GM19023 (cell line): ENCODE results near the gene DCLK1.

Source experiments
- ATAC-seq: cut with Tn5 transposase; IDR thresholded peaks from one replicate; pipeline ENCODE4 v1.9.1; 2021; ENCODE audit warnings: mild to moderate bottlenecking, moderate library complexity; ENCODE audit not compliant: unreplicated experiment

DCLK1 gene

GRCh38 chr13:35764326-35765015 lies 366.7 kb downstream of the DCLK1 start:
- ATAC-seq: no peak

DNA sequence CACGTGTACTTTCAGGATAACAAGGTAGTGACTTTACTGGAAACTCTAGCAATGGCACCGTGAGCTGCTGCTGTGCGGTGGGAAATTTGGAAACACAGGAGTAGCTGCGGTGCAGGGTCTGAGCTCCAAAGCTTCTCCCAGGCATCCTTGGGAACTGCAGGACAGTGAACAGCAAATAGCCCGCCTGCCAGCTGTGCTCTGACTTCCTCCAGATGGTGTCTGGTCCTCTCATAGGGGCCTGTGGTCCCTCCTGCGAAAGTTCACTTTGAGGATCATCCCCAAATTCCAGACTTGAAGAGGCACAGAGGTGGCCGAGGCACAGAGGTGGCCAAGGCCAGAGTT lies 367.4 kb downstream of the DCLK1 start:
- no peak for ATAC-seq

DNA sequence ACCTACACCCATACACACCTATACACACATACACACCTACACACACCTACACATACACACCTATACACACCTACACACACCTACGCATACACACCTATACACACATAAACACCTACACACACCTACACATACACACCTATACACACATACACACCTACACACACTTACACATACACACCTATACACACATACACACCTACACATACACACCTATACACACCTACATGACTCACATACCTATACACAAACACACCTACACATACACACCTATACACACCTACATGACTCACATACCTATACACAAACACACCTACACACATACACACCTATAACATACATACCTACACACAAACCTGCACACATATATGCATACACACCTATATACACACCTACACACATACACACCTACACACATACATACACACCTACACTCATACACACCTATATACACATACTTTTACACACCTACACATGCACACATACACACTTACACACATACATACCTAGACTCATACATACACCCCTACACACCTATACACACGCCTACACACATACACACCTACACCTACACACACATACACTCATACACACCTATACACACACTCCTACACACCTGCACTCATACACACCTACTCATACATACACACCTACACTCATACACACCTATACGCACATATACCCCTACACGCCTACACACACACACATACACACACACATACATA lies 368.0 kb downstream of the DCLK1 start:
- ATAC-seq: no peak

- ATAC-seq: no peak
These were observed 369.5 kb downstream of the DCLK1 start for GRCh38 chr13:35761440-35762252.

GRCh38 chr13:35760735-35761281 lies 370.4 kb downstream of the DCLK1 start:
- ATAC-seq: no peak

DNA sequence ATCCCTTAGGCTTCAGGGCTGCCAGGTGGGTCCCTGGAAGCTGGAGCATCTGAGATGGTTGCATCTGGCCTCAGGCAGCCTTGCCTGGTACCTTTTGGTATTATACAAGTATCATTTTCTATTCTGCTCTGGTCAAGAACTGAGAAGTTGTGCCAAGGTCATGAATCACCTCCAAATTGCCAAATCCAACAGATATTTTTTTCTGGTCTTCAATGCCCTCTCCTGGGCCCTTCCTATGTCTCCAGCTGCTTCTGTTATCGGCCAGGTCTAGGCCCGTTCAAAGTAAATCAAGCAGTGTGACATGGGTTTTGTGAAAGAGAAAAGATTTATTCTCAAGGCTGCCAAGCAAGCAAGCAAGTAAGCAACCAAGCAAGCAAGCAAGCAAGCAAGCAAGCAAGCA lies 383.6 kb downstream of the DCLK1 start:
- no peak for ATAC-seq

DNA sequence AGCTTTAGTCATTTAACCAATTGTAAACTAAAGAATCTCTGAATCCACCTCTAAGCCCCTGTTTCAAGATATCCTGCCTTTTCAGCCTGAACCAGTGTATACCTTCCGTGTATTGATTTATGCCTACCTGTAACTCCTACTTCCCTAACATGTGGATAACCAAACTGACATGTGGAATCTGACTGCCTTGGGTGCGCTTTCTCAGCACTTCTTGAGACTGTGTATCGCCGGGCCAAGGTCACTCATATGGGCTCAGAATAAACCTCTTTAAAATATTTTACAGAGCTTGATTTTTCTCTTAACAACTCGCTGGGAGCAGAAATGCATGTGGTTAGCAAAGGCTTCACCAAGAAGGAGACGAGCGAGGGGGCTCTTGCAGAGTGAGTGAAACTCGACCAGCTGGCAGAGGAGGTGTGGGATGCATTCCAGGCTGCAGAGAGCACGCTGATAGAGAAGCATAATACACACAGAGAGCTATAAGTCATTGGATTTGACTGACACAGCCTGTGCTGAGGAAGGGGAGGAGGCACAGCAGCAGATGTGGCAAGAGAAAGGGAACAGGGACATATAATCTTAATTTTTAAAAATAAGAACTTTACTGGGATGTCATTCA lies 386.5 kb downstream of the DCLK1 start:
- ATAC-seq: no peak

DNA sequence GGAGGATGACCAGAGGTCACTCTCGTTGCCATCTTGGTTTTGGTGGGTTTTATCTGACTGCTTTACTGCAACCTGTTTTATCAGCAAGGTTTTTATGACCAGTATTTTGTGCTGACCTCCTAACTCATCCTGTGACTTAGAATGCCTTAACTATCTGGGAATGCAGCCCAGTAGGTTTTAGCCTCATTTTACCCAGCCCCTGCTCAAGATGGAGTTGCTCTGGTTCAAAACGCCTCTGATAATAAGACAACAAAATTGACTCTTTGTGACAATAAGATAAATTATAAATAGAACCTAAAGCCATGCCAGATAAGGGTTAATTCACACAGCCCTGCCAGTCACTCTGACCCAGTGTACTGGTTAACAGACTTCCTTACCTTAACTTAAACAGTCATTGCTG lies 387.0 kb downstream of the DCLK1 start:
- no peak for ATAC-seq

DNA sequence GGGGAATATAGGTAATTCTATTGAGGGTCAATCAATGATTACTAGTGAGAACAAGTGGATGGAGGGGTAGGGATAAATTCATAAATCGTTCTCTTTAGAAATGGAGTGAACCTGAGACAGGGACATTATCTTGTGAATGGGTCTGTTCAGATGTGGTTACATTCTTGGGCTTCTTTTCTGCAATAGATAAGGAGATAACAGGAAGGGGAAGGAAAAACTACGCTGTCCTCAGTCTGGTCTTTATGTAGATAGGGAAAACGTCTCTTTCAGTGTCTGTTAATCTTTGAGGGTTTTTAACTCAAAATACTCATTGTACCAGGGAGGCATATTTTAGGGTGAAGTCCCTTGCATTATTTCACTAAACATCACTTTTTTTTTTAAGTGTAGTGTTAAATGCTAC lies 388.0 kb downstream of the DCLK1 start:
- ATAC-seq: no peak

DNA sequence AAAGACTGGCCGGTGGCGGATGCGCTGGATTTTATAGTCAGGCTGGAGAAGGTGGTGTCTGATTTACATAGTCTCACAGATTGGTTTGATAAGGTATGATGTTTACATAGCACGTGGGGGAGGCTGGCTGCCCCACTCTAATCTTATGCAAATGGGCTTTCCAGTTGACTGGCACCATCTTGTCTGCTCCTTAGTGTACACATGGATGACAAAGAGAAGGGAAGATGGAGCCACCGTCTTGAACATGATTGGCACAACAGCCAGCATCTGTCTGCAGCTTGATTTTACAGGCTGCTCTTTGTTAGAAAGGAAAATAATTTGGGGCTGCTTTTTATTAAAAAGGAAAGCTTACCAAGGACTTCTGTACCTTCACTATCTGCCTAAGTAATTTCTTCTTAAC lies 389.5 kb downstream of the DCLK1 start:
- no peak for ATAC-seq

- ATAC-seq: no peak
These were observed 394.3 kb downstream of the DCLK1 start for GRCh38 chr13:35736876-35737275.

DNA sequence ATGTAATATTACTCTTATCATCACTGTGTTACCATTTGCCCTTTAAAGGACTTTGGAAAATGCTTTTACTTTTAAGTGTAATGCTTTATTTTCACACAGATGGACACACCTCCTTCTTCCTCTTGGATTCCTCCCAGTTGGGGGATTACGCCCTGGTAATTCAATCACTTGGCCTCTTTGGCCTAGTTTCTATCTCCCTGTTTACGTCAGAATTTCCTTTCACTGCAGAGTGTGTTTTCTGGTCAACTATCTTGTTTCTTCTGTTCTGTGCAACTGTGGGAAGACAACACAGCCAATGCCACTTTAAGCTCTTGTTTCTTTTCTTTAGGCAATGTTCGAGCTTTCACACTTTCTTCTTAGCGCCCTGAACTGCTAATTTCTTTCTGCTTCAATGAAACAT lies 397.4 kb downstream of the DCLK1 start:
- ATAC-seq: no peak

GRCh38 chr13:35732565-35732964 lies 398.6 kb downstream of the DCLK1 start:
- ATAC-seq: no peak

- ATAC-seq: no peak
These were observed 399.7 kb downstream of the DCLK1 start for GRCh38 chr13:35731471-35731870.

DNA sequence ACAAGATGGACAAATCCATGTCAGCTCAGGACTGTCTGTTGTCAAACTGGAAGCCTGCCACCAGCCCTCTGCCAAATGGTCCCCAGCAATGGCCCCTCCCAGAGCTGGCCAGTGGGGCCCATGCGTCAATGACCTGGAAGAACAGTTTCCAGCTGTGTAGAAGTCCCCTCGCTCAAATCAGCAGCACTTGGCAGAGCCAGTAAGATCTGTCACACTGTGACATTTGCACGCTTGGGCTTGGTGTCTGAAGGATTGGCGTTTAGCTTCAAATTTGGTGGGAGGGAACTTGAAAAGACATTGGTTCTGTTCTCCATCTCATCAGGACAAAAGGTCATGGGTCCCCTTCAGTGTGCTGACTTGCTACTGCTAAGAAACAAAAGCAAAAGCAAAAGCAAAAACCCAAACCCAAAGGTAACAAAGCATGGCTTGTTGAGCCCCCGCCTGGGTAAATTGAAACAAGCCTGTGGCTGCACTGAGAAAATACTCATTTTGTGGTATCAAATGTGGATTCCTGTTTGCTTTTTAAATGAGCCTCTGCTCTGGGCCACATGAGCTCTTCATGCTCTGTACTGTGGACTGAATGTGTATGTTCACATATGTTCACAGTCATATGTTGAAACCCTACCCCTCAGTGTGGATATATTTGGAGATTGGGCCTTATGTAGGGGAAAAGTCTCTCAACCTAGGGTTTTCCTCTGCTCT lies 401.1 kb downstream of the DCLK1 start:
- ATAC-seq: peak; percentile 85

DNA sequence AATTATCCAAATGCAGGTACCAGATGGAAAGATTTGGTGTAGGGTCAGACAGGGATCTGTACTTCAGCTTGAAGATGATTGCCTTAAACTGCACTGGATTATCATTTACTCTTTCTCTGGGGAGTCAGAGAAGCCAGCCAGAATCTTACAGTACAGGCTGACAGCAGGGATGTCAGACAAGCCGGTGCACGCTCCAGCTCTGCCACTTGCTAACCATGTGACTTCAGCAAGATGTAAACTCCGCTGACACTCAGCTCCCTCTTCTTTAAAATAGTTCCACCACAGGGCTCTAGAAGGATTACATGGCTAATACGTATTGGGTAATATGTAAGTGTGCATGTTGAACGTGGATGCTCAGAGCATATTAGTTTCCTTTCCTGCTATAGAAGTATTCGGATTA lies 403.3 kb downstream of the DCLK1 start:
- no peak for ATAC-seq

- no peak for ATAC-seq
These were observed 406.7 kb downstream of the DCLK1 start for GRCh38 chr13:35724446-35724845.

DNA sequence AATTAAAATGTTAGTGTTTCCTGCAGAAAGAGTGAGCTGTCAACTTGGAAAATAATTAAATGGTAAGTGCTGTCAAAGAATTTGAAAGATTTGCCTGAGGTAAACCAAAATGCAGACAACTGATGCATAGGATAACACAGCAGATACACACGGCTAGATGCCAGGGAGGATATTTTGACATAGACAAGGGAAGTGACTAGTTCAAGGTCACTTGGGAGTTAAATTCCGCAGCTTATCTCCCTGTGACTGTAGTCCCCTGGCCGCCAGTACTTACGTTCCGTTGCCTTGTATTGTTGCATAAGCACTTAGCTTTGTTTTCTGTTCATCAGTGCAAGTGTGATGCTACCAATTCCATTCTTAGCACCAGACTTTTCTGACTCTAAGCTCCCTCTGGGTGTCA lies 407.4 kb downstream of the DCLK1 start:
- no peak for ATAC-seq

DNA sequence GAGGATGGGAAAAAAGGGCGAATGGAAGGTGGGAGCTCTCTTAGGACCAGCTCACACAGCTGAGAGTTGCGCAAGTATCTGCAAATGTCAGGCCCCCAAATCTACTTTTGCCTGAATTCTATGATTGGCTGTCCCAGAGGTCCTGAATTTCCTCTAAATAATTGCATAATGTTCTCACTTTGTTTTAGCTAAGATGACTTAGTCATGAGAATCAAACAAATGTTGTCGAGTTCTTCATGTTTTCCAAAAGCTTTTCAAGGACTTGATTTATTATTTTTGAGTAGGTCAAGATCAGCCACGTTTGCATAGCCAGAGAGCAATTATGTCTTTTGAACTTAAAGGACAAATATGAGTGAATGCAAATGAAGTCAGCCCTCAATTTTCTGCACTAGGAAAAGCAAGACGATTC lies 408.1 kb downstream of the DCLK1 start:
- no peak for ATAC-seq

DNA sequence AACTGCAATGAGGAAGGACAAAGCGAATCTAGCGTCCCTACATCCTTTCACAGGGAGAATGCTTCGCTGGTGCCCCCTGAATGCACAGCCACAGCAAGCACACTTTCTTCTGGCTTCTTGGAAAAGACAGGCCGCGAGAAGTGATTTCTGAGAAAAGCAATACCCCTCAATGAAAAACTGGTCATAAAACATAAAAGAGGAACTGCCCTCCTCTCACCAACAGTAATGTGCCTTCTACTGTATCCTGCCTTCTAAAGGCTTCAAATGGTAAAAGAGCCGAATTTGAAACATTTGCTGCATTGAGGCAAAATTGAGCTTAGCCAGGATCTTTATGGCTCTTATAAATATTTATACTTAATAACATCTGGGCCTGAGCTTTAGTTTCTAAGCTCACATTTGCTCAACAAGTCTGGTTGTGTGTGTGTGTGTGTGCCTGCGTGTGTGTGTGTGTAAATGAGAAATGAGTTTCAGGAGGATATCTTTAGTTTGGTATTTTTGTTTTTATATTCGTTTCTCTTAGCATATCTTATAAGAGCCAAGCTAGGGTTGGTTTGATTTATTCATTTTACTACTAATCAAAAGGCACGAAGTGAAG lies 408.6 kb downstream of the DCLK1 start:
- ATAC-seq: no peak
